HepG2 (cell line): ENCODE data around the gene YIPF4. TPM values are rescaled to one million over a fixed set of nuclear protein-coding genes. Genes with fewer than 3 reads are reported as not detected.

Experiments used
- ATAC-seq: fragments of 200-7000 bp; cut with Tn5 transposase; 3 replicates; pipeline ENCODE4 v1.9.1; 2020; ENCODE audit warnings: mild to moderate bottlenecking, moderate library complexity
- BruUV-seq: library from RNA; stranded (reverse); fragments of 400-500 nt; replicated peaks from 2 replicates; lab custom pipeline; 2021; lab: Mats Ljungman, UMichigan
- CTCF ChIA-PET: fragments of 300-600 bp; formaldehyde crosslinking; extraction: SDS; loops from one replicate; lab custom pipeline; 2021; ENCODE audit warnings: low total read pairs, inconsistent platforms, low intra/inter-chr PET ratio; lab: Yijun Ruan, JAX
- POLR2A ChIA-PET: fragments of 350-600 bp; sonication (Branson Sonifier 250); formaldehyde crosslinking; loops from one replicate; lab custom pipeline; 2020; ENCODE audit warnings: antibody characterized with exemption, inconsistent platforms; lab: Yijun Ruan, JAX
- DNase-seq: peaks from one replicate; pipeline ENCODE4 v3.0.0-alpha.2; 2015; ENCODE audit warnings: low spot score
- FAIRE-seq: peaks from 3 replicates; lab custom pipeline; 2011; peaks lifted over from hg19 to GRCh38; lab: Jason Lieb, UNC
- H2AFZ ChIP-seq: one replicate; pipeline ENCODE4 v1.6.1; 2011; ENCODE audit warnings: low read length, inconsistent platforms
- H3K27ac ChIP-seq: fragments of 300-600 bp; 3 replicates; pipeline ENCODE4 v1.8.0; 2011; ENCODE audit warnings: mixed run types, mild to moderate bottlenecking, mixed read lengths, low read length, inconsistent platforms; ENCODE audit not compliant: insufficient read depth; ENCODE audit errors: extremely low read length
- H3K27me3 ChIP-seq, 2 experiments: fragments of 200-600 bp in 1 of 2; 2 replicates in 1 of 2; 3 replicates in 1 of 2; pipeline versions ENCODE4 v1.6.0 to v1.8.0; 2011; ENCODE audit warnings: low read length in 2 of 2, mild to moderate bottlenecking in 2 of 2, moderate library complexity in 2 of 2, inconsistent platforms in 1 of 2; ENCODE audit not compliant: insufficient read depth in 2 of 2, control insufficient read depth in 1 of 2
- H3K36me3 ChIP-seq, 2 experiments: fragments of 200-600 bp in 1 of 2; replicated peaks in 1 of 2; 2 replicates in 1 of 2; 3 replicates in 1 of 2; pipeline versions ENCODE4 v1.5.1 to v1.8.0; 2011; ENCODE audit warnings: low read length in 2 of 2, inconsistent platforms in 1 of 2; ENCODE audit not compliant: insufficient read depth in 2 of 2, control insufficient read depth in 1 of 2
- H3K4me1 ChIP-seq: 2 replicates; pipeline ENCODE4 v1.5.1; 2012; ENCODE audit warnings: low read length, inconsistent platforms; ENCODE audit not compliant: insufficient read depth
- H3K4me2 ChIP-seq: 2 replicates; pipeline ENCODE4 v1.6.0; 2011; ENCODE audit warnings: low read depth, low read length, inconsistent platforms
- H3K4me3 ChIP-seq, 3 experiments: fragments of 200-600 bp in 1 of 3; sonication (generic), shearing (Covaris generic) in 1 of 3; replicated peaks in 1 of 3; 2 replicates each; pipeline ENCODE4 v1.5.1; 2011 to 2016; ENCODE audit warnings: low read length in 3 of 3, inconsistent platforms in 2 of 3, low read depth in 2 of 3, mild to moderate bottlenecking in 2 of 3, control low read depth in 1 of 3, mixed read lengths in 1 of 3; ENCODE audit not compliant: insufficient read depth in 1 of 3
- H3K79me2 ChIP-seq: one replicate; pipeline ENCODE4 v1.6.1; 2011; ENCODE audit warnings: low read length, inconsistent platforms; ENCODE audit not compliant: insufficient read depth
- H3K9ac ChIP-seq: 2 replicates; pipeline ENCODE4 v1.6.0; 2011; ENCODE audit warnings: mild to moderate bottlenecking, low read depth, low read length, inconsistent platforms; ENCODE audit not compliant: insufficient read depth
- H3K9me3 ChIP-seq: 2 replicates; pipeline ENCODE4 v1.5.1; 2012; ENCODE audit warnings: mild to moderate bottlenecking, low read length
- H4K20me1 ChIP-seq: 2 replicates; pipeline ENCODE4 v1.6.0; 2011; ENCODE audit warnings: inconsistent platforms, mild to moderate bottlenecking, low read length, moderate library complexity; ENCODE audit not compliant: insufficient read depth
- BRF2 ChIP-seq: sonication (generic); formaldehyde crosslinking; IDR thresholded peaks from 2 replicates; pipeline ENCODE4 v1.8.1; 2022; ENCODE audit warnings: mild to moderate bottlenecking, missing genetic modification reagents
- FOXO4 ChIP-seq: sonication (generic); formaldehyde crosslinking; conservative IDR thresholded peaks from 2 replicates; pipeline ENCODE4 v1.8.1; 2023; ENCODE audit warnings: missing genetic modification reagents
- HNRNPK ChIP-seq: fragments of 200-400 bp; formaldehyde crosslinking; IDR thresholded peaks from 2 replicates; pipeline ENCODE4 v1.6.1; 2018; ENCODE audit warnings: low read length, low read depth, moderate library complexity, mild to moderate bottlenecking; ENCODE audit not compliant: poor library complexity, severe bottlenecking
- HOXA7 ChIP-seq: sonication (generic); formaldehyde crosslinking; IDR thresholded peaks from 2 replicates; pipeline ENCODE4 v1.8.1; 2022; ENCODE audit warnings: mild to moderate bottlenecking, missing genetic modification reagents, moderate library complexity
- MTF2 ChIP-seq: sonication (generic); formaldehyde crosslinking; IDR thresholded peaks from 2 replicates; pipeline ENCODE4 v1.5.0; 2020; ENCODE audit warnings: missing genetic modification reagents, borderline replicate concordance
- NCOA1 ChIP-seq: sonication (generic); formaldehyde crosslinking; IDR thresholded peaks from 2 replicates; pipeline ENCODE4 v1.9.0; 2021; ENCODE audit warnings: missing genetic modification reagents
- NR2F1 ChIP-seq, 2 experiments: fragments of 450-650 bp in 1 of 2; formaldehyde crosslinking in 1 of 2; IDR thresholded peaks; 2 replicates each; pipeline versions ENCODE4 v1.5.0 to v1.6.1; 2016 to 2020; ENCODE audit warnings: mild to moderate bottlenecking in 1 of 2, missing compliant biosample characterization in 1 of 2, missing genetic modification reagents in 1 of 2, moderate library complexity in 1 of 2
- SP140L ChIP-seq: sonication (generic); formaldehyde crosslinking; IDR thresholded peaks from 2 replicates; pipeline ENCODE4 v1.4.0; 2020; ENCODE audit warnings: missing genetic modification reagents, borderline replicate concordance
- TFE3 ChIP-seq: IDR thresholded peaks from 2 replicates; pipeline ENCODE4 v1.6.1; 2016
- ZBTB2 ChIP-seq: sonication (generic); formaldehyde crosslinking; IDR thresholded peaks from 2 replicates; pipeline ENCODE4 v1.8.0; 2022; ENCODE audit warnings: low read depth, missing genetic modification reagents
- ZNF263 ChIP-seq: sonication (generic); formaldehyde crosslinking; IDR thresholded peaks from 2 replicates; pipeline ENCODE4 v1.4.0; 2020; ENCODE audit warnings: missing genetic modification reagents
- ZNF563 ChIP-seq: sonication (generic); formaldehyde crosslinking; IDR thresholded peaks from 2 replicates; pipeline ENCODE4 v1.8.0; 2022; ENCODE audit warnings: mild to moderate bottlenecking, moderate library complexity, missing genetic modification reagents
- WGBS: methylation state at CpG from one replicate; pipeline ENCODE4 v1.1.6; 2017; ENCODE audit warnings: low lambda C conversion rate; 5-methylcytosine and 5-hydroxymethylcytosine counted together
- in situ Hi-C: cut with HindIII; loops from 2 replicates; pipeline ENCODE4 v1.10.0; 2017; ENCODE audit warnings: low pct_unique_long_range_greater_than_20kb; ENCODE audit not compliant: extremely low pct_ligation_motif_present
- intact Hi-C: fragments of 100-400 bp; cut with micrococcal nuclease; formaldehyde crosslinking; loops from one replicate; pipeline ENCODE4 v1.10.0; 2022; ENCODE audit not compliant: unreplicated experiment
- polyA plus RNA-seq, 8 experiments: library from polyadenylated mRNA; depleted of rRNA in 3 of 8; stranded (reverse) in 7 of 8; unstranded in 1 of 8; fragments of >200 nt; fragmentation: Illumina TruSeq in 4 of 8; extraction: Trizol in 4 of 8; gene quantifications; 2 replicates each; pipeline versions ENCODE4 v1.2.1 to v1.2.3, GENCODE V29; 2011 to 2016; ENCODE audit warnings: low read depth in 4 of 8, missing spikeins in 1 of 8, mixed read lengths in 1 of 8; ENCODE audit not compliant: insufficient read depth in 1 of 8
- total RNA-seq, 5 experiments: library from RNA; depleted of rRNA; stranded (reverse); fragments of >200 nt; fragmentation: Illumina TruSeq; extraction: Trizol; gene quantifications; 2 replicates each; pipeline ENCODE4 v1.2.3, GENCODE V29; 2016; ENCODE audit warnings: low read depth in 1 of 5

The YIPF4 gene
- total and polyA plus RNA-seq, 2 of the 13 experiments (the other 11 are each of a cell fraction or from before 2014, with no cell fraction given), result 19.0 to 43.9 TPM

GRCh38 chr2:32355976-32356680, 78.4 kb downstream of the YIPF4 start:
- WGBS, result 13% methylated on average over 8 of the region's 10 CpGs
- TF ChIP-seq ZNF563 (CRISPR knock-in tag) (no peak), TFE3 (no peak; the same call in 1 of the 2 replicates), HOXA7 (no peak), FOXO4 (CRISPR knock-in tag) (0 out of 2 replicates have a peak, but pooled peaks have one; percentile 84), NR2F1 (CRISPR knock-in tag; IDR thresholded peaks at IDR 0.05) (0 out of 4 replicates have a peak, but pooled peaks of 1 of the 2 experiments have one; percentile 11), ZBTB2 (no peak), HNRNPK (no peak), ZNF263 (CRISPR knock-in tag) (no peak), SP140L (CRISPR knock-in tag) (0 out of 2 replicates have a peak, but pooled peaks have one; percentile 65), MTF2 (CRISPR knock-in tag) (peak; percentile 67; the same call in 1 of the 2 replicates), BRF2 (no peak), NCOA1 (CRISPR knock-in tag) (peak; percentile 82; the same call in 1 of the 2 replicates)

More at GRCh38 chr2:32355976-32356680, 78.4 kb downstream of the YIPF4 start:
- DNase-seq (no peak), FAIRE-seq (no peak), ATAC-seq (no peak)
- TSS peak; percentile 95 for BruUV-seq
- H3K27me3 ChIP-seq, result no peaks in the 10 kb centered on the region; a peak in 1 of 5 replicates
- POLR2A ChIA-PET, result interaction anchor here (0.7 to 2.1 kb wide), 11 partner anchors 8 to 190 kb away, joined by 3 to 36 read pairs (median 3); partner anchors contain the start of gene SLC30A6
- CTCF ChIA-PET, result no interaction called here
- peaks cover 32% of the 10 kb centered on the region for H4K20me1 ChIP-seq
- intact Hi-C loops (loop anchor here (2.0 kb wide), 1 partner anchor 27 kb away; no protein-coding TSS in a partner anchor), in situ Hi-C loops (no loop called here)
- H3K4me2 ChIP-seq, result peak overlapping the region; percentile 80
- H3K4me3 ChIP-seq, result peak overlapping the region; percentile 96 to 100 (median 100)
- peak overlapping the region; percentile 92 for H3K27ac ChIP-seq
- H3K79me2 ChIP-seq, result peaks cover 38% of the 10 kb centered on the region
- H3K9me3 ChIP-seq, result no peaks in the 10 kb centered on the region
- H3K4me1 ChIP-seq, result peaks cover 35% of the 10 kb centered on the region
- H2AFZ ChIP-seq, result no peak overlapping the region
- peak overlapping the region; percentile 90 for H3K9ac ChIP-seq
- no peaks in the 10 kb centered on the region for H3K36me3 ChIP-seq
